GM21529 (cell line): ENCODE results near the gene PCNX3.

Experiments used
- ATAC-seq: cut with Tn5 transposase; IDR thresholded peaks from one replicate; pipeline ENCODE4 v1.9.1; 2021; ENCODE audit not compliant: unreplicated experiment

Gene PCNX3

GRCh38 chr11:65618763-65619162 is 3.2 kb downstream of the PCNX3 start:
- ATAC-seq = no peak

- ATAC-seq = no peak
Observed at GRCh38 chr11:65619281-65619928, 3.8 kb downstream of the PCNX3 start.

GRCh38 chr11:65620666-65621065 is 5.1 kb downstream of the PCNX3 start:
- ATAC-seq = no peak

GRCh38 chr11:65621460-65621859 is 5.9 kb downstream of the PCNX3 start:
- ATAC-seq = no peak

GRCh38 chr11:65622011-65622410 is 6.4 kb downstream of the PCNX3 start:
- no peak for ATAC-seq

GRCh38 chr11:65623177-65623576 is 7.6 kb downstream of the PCNX3 start:
- no peak for ATAC-seq

- no peak for ATAC-seq
Observed at GRCh38 chr11:65623852-65624616, 8.5 kb downstream of the PCNX3 start.

GRCh38 chr11:65624931-65625627 is 9.5 kb downstream of the PCNX3 start:
- ATAC-seq = no peak

GRCh38 chr11:65625628-65626342 is 10.2 kb downstream of the PCNX3 start:
- no peak for ATAC-seq

GRCh38 chr11:65627202-65627601 is 11.6 kb downstream of the PCNX3 start:
- ATAC-seq = no peak

- no peak for ATAC-seq
Observed at GRCh38 chr11:65629579-65629978, 14.0 kb downstream of the PCNX3 start.

GRCh38 chr11:65630215-65630614 is 14.6 kb downstream of the PCNX3 start:
- no peak for ATAC-seq

- ATAC-seq = no peak
Observed at GRCh38 chr11:65633390-65634108, 18.0 kb downstream of the PCNX3 start.

GRCh38 chr11:65634109-65634436 is 18.5 kb downstream of the PCNX3 start:
- no peak for ATAC-seq

GRCh38 chr11:65634440-65634839 is 18.9 kb downstream of the PCNX3 start:
- no peak for ATAC-seq

GRCh38 chr11:65634905-65635731 is 19.5 kb downstream of the PCNX3 start:
- no peak for ATAC-seq

- ATAC-seq = no peak
Observed at GRCh38 chr11:65636108-65637031, 20.8 kb downstream of the PCNX3 start.

- ATAC-seq = no peak
Observed at GRCh38 chr11:65637032-65637557, 21.5 kb downstream of the PCNX3 start.
